DMS53 treated with DMSO at 0.1 percent for 48 hours (cell line): ENCODE results near the gene NUP98.
A peak's percentile ranks its signal among the peaks of the same experiment; 100 is the strongest.
"Not testable (repeated sequence)": the region's sequence is repeated elsewhere in the genome, so short reads cannot be mapped to it uniquely, and the experiment has no call there.

Experiments
- DNase-seq: peaks from one replicate; lab custom pipeline; 2025; ENCODE audit not compliant: unreplicated experiment; lab: John Stamatoyannopoulos, UW

NUP98 gene

GRCh38 chr11:3679077-3679476 is 118.3 kb downstream of the NUP98 start:
- no peak for DNase-seq

- DNase-seq = no peak
These were observed 121.4 kb downstream of the NUP98 start for GRCh38 chr11:3675971-3676370.

- DNase-seq = no peak
These were observed 123.2 kb downstream of the NUP98 start for GRCh38 chr11:3674189-3674588.

GRCh38 chr11:3671334-3672254 is 125.8 kb downstream of the NUP98 start, which contains the start of gene CHRNA10:
Gene CHRNA10, minus strand, starts transcription at chr11:3671384. Its CDS starts 72 bp downstream, at chr11:3671312.
- DNase-seq = no peak

GRCh38 chr11:3669742-3670183 is 127.6 kb downstream of the NUP98 start:
- no peak for DNase-seq

DNA sequence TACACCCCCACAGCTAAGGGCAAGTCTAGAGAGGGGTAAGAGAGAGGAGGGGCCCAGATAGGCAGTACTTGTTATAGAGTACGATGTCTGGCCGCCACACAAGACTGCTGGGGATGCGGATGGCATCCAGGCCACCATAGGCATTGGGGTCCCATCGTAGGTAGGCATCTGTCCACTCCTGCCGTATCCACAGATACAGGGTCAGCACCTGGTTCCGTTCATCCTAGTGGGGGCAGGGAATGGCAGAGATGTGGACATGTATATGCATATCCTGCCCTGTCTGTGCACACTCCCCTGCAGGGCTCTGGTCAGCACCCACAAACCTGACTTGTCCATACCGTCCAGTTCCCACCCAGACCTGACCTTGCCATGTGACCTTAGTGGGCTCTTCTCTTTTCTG is 128.2 kb downstream of the NUP98 start:
- no peak for DNase-seq

DNA sequence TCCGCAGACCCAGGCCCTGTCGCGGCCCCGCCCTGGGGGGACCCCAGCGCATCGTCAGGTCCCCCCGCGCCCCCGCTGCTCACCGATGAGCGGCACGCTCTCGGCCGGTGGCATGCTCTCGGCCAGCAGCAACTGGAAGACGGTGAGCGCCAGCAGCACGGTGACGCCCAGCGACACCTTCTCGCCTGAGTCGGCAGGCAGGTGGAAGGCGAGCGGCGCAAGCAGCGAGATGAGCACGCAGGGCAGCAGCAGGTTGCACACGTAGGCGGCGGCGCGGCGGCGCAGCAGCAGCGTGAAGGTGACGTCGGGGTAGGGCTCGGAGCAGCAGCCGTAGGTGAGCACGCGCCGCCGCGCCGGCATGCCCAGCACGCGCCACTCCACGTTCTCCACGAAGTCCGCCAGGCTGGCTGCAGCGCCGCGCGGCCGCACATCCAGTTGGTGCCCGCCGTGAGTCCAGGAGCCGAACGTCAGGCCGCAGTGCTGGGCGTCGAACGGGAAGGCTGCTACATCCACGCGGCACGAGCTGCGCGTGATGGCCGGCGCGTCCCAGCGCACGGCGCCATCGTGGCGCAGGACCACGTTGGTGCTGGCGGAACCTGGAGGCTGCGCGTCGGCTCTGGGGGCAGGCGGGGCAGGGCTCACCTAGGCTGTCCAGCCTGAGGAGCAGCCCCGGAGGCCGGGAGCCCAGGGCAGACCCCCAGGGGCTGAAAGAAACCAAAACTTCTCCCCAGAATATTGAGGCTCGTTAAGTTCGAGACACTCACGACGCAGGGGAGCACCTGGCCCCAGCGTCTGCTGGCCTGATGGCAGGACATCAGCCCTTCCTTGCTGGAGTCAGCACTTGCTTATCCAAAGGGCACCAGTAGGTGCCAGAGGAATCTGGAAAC is 130.0 kb downstream of the NUP98 start:
- DNase-seq = no peak

DNA sequence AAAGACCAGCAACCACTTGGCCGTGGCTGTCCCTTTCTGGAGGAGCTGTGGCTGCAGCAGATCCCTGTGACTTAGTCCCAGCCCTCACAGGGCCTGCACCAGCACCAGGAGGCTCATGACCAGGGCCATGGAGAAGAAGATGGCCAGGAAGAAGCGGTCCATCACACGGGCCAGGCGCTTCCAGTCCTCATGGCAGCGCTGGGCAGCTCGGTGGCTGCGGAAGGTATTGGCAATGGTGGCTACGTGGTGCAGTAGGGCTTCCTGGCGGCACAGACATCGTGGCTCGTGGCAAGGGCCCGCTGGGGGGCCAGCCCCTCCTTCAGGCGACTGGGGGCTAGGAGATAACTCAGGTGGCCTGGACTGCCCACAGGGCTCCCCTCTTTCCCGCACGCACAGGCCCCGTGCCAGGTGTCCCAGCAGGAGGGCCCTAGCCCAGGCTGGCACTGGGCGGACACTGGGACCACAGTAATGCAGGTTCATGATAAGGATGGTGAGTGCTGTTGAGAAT is 131.3 kb downstream of the NUP98 start:
- no peak for DNase-seq

- no peak for DNase-seq
These were observed 131.9 kb downstream of the NUP98 start for GRCh38 chr11:3665336-3666022.

DNA sequence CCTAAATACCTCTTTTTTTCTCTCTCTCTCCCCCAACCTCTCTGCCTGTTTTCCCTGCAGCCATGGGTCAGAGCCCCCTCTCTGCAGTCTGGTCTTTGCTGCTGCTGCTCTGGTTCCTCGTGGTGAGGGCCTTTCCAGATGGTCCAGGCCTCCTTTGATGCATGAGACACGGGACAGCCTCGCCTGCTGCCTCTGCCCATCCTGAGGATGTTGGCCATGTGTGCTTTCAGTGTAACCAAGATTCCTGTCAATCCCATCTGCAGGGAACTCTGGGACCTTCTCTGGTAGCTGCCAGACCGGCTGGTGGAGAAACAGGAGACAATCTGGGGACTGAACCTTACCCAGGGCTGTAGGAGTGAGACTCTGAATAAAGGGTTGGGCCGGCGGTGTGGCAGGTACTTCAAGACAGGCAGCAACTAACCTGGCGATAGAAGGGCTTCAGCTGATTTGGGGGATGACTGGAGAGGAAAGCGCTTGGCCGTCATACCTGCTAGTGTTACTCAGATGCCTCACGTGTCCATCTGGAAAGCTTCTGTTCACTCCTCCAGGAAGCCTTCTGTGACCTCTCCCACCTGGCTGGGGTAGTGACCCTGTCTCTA is 133.2 kb downstream of the NUP98 start:
- no peak for DNase-seq

- DNase-seq = no peak
These were observed 134.5 kb downstream of the NUP98 start for GRCh38 chr11:3662856-3663255.

GRCh38 chr11:3660960-3661359 is 136.4 kb downstream of the NUP98 start:
- no peak for DNase-seq

DNA sequence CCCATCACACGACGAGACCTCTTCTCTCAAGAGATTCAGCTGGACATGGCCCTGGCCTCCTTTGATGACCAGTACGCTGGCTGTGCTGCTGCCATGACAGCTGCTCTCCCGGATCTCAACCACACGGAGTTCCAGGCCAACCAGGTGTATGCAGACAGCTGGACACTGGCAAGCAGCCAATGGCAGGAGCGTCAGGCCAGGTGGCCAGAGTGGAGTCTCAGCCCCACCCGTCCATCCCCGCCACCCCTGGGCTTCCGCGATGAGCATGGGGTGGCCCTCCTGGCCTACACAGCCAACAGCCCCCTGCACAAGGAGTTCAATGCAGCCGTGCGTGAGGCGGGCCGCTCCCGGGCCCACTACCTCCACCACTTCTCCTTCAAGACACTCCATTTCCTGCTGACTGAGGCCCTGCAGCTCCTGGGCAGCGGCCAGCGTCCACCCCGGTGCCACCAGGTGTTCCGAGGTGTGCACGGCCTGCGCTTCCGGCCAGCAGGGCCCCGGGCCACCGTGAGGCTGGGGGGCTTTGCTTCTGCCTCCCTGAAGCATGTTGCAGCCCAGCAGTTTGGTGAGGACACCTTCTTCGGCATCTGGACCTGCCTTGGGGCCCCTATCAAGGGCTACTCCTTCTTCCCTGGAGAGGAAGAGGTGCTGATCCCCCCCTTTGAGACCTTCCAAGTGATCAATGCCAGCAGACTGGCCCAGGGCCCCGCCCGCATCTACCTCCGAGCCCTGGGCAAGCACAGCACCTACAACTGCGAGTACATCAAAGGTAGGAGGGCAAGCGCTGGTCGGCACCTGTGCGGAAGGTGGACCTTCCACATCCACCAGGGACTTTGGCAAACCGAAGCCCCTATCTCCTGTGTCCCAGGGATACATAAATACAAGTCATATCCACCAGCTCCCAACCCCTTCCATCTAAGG is 137.5 kb downstream of the NUP98 start:
- peak; percentile 2 for DNase-seq

DNA sequence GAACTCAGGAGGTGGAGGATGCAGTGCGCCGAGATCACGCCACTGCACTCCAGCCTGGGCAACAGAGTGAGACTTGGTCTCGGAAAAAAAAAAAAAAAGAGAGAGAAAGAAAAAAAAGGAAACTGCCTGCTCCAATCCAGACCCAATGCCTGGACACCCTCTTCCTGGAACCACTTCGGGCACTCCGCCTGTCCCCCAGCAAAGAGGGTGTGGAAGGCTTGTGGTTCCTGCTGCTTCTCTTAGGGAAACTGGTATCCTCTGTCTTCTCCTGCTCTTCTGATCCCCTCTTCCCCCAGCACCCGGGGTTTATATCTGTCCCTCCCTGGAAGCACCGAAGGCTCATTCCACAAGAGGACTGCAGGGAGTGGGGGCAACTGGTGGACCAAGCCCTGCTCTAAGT is 139.1 kb downstream of the NUP98 start:
- no peak for DNase-seq

DNA sequence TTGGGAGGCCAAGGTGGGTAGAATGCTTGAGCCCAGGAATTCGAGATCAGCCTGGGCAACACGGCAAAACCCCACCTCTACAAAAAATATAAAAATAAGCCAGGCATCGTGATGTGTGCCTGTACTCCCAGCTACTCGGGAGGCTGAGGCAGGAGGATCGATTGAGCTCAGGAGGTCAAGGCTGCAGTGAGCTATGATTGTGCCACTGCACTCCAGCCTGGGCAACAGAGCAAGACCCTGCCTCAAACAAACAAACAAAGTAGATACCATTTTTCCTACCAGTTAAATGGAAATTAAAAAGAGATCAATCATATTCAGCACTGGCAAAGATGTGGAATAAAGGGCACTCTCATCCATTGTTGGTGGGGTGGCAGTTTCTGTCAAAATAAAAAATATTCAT is 140.0 kb downstream of the NUP98 start:
- not testable (repeated sequence) for DNase-seq

DNA sequence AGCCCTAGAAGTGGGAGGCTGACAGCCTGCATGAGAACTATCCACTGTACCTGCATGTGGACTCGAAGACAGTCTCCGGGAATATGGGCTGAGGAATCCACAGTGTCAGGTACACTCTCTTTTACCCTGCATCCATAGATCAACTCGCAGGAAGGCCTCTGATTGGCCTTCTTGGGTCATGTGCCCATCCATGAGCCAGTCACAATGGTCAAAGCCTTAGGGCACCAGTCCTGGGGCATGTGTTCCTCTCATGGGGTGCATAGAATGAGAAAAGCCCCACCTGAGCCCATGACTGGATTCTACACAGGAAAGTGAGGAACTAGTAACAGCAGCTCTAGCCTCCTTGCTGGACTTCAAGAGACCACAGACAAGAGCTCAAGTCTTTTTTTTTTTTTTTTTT is 141.8 kb downstream of the NUP98 start:
- DNase-seq = no peak

DNA sequence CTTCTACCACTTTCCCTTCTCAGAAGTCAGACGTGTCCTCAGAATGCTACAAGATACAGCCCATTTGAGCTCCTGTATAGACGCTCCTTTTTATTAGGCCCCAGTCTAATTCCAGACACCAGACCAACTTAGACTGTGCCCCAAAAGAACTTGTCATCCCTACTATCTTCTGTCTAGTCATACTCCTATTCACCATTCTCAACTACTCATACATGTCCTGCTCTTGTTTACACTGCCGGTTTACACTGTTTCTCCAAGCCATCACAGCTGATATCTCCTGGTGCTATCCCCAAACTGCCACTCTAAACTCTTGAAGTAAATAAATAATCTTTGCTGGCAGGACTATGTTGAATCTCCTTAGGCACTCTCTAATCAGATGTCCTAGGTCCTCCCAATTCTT is 144.8 kb downstream of the NUP98 start:
- not testable (repeated sequence) for DNase-seq

GRCh38 chr11:3649374-3649773 is 148.0 kb downstream of the NUP98 start:
- DNase-seq = not testable (repeated sequence)

- not testable (repeated sequence) for DNase-seq
These were observed 148.5 kb downstream of the NUP98 start for GRCh38 chr11:3648843-3649242.
